GM18951 (cell line): ENCODE data around the gene COQ5.

Experiments
- POLR2A ChIP-seq: IDR thresholded peaks from 4 replicates; pipeline ENCODE4 v1.6.1; 2011; ENCODE audit warnings: mild to moderate bottlenecking; ENCODE audit not compliant: insufficient read length, insufficient read depth; ENCODE audit errors: extremely low read depth
- in situ Hi-C: fragments of 300-500 bp; cut with MboI; formaldehyde crosslinking; loops from one replicate; pipeline ENCODE4 v1.12.0; 2022; ENCODE audit warnings: low sequenced_read_pairs, mixed read lengths, inconsistent platforms; ENCODE audit not compliant: unreplicated experiment

Gene COQ5

GRCh38 chr12:120466560-120467315, 62.2 kb downstream of the COQ5 start:
- in situ Hi-C loops: no loop called here
- TF ChIP-seq POLR2A: no peak

- in situ Hi-C loops: no loop called here
- TF ChIP-seq POLR2A: no peak
These were observed 63.2 kb downstream of the COQ5 start for GRCh38 chr12:120465756-120466155.

GRCh38 chr12:120463712-120464111, 65.2 kb downstream of the COQ5 start:
- in situ Hi-C loops: no loop called here
- peak; percentile 20 for TF ChIP-seq POLR2A

GRCh38 chr12:120462099-120462640, 66.8 kb downstream of the COQ5 start:
- in situ Hi-C loops: no loop called here
- no peak for TF ChIP-seq POLR2A

GRCh38 chr12:120460157-120460556, 68.8 kb downstream of the COQ5 start:
- in situ Hi-C loops: no loop called here

GRCh38 chr12:120457133-120457532, 71.8 kb downstream of the COQ5 start:
- in situ Hi-C loops: no loop called here
- no peak for TF ChIP-seq POLR2A

More at GRCh38 chr12:120460157-120460556, 68.8 kb downstream of the COQ5 start:
- no peak for TF ChIP-seq POLR2A

- TF ChIP-seq POLR2A: no peak
- in situ Hi-C loops: no loop called here
These were observed 73.7 kb downstream of the COQ5 start for GRCh38 chr12:120455302-120455701.

- no peak for TF ChIP-seq POLR2A
- in situ Hi-C loops: no loop called here
These were observed 75.0 kb downstream of the COQ5 start for GRCh38 chr12:120453977-120454376.
